Panc1 (cell line): Measurements from ENCODE around the gene TAF11. TPM values are rescaled to one million over a fixed set of nuclear protein-coding genes. Genes with fewer than 3 reads are reported as not detected.

Source experiments
- ATAC-seq: fragments of 200-7000 bp; cut with Tn5 transposase; 2 replicates; pipeline ENCODE4 v1.9.1; 2020; ENCODE audit warnings: mild to moderate bottlenecking, moderate library complexity
- BruUV-seq: library from RNA; stranded (reverse); fragments of 400-500 nt; replicated peaks from 2 replicates; lab custom pipeline; 2021; lab: Mats Ljungman, UMichigan
- CTCF ChIA-PET: fragments of 300-600 bp; sonication (Branson Sonifier 250); formaldehyde crosslinking; loops from one replicate; lab custom pipeline; 2022; ENCODE audit warnings: antibody characterized with exemption; lab: Charles Lee
- POLR2A ChIA-PET: fragments of 300-600 bp; sonication (Branson Sonifier 250); formaldehyde crosslinking; loops from one replicate; lab custom pipeline; 2022; ENCODE audit warnings: antibody characterized with exemption; lab: Charles Lee
- DNase-seq: peaks from one replicate; pipeline ENCODE4 v3.0.0-alpha.2; 2010; ENCODE audit warnings: low read depth, low spot score
- H3K27ac ChIP-seq: 2 replicates; pipeline ENCODE4 v1.5.1; 2011; ENCODE audit warnings: mild to moderate bottlenecking, low read length, inconsistent platforms
- H3K27me3 ChIP-seq: fragments of 200-500 bp; sonication (Bioruptor generic); 2 replicates; pipeline ENCODE4 v1.6.0; 2014; ENCODE audit warnings: low read length, inconsistent platforms; ENCODE audit not compliant: control insufficient read depth, insufficient read depth
- H3K36me3 ChIP-seq: fragments of 200-500 bp; sonication (Bioruptor generic); 2 replicates; pipeline ENCODE4 v1.5.1; 2014; ENCODE audit warnings: inconsistent platforms, mild to moderate bottlenecking, low read length, moderate library complexity; ENCODE audit not compliant: control insufficient read depth, insufficient read depth
- H3K4me1 ChIP-seq: 2 replicates; pipeline ENCODE4 v1.5.1; 2011; ENCODE audit warnings: inconsistent platforms, mild to moderate bottlenecking, low read length, moderate library complexity; ENCODE audit not compliant: control insufficient read depth, insufficient read depth
- H3K4me3 ChIP-seq, 2 experiments: 2 replicates each; pipeline ENCODE4 v1.5.1; 2011 to 2012; ENCODE audit warnings: low read depth in 2 of 2, low read length in 2 of 2, mild to moderate bottlenecking in 2 of 2, inconsistent platforms in 1 of 2, moderate library complexity in 1 of 2
- H3K9me3 ChIP-seq: fragments of 200-500 bp; sonication (Bioruptor generic); 2 replicates; pipeline ENCODE4 v1.5.1; 2014; ENCODE audit warnings: low read depth, mild to moderate bottlenecking, inconsistent platforms, low read length, moderate library complexity; ENCODE audit not compliant: control insufficient read depth, insufficient read depth
- CTCF ChIP-seq: fragments of 450-650 bp; IDR thresholded peaks from 2 replicates; pipeline ENCODE4 v1.5.1; 2017; ENCODE audit warnings: mild to moderate bottlenecking
- POLR2AphosphoS5 ChIP-seq: IDR thresholded peaks from 2 replicates; pipeline ENCODE4 v1.6.1; 2012; ENCODE audit warnings: mild to moderate bottlenecking, low read depth, low read length, moderate library complexity
- SIN3A ChIP-seq: IDR thresholded peaks from 2 replicates; pipeline ENCODE4 v1.6.1; 2012; ENCODE audit warnings: low read depth, mild to moderate bottlenecking, low read length, moderate library complexity, borderline replicate concordance; ENCODE audit not compliant: insufficient read depth
- TCF7L2 ChIP-seq: IDR thresholded peaks from 2 replicates; pipeline ENCODE4 v1.6.1; 2011; ENCODE audit warnings: mild to moderate bottlenecking, low read depth, low read length, inconsistent platforms
- in situ Hi-C: cut with HindIII; loops from 2 replicates; pipeline ENCODE4 v1.10.0; 2016; ENCODE audit warnings: low sequenced_read_pairs, low pct_unique_long_range_greater_than_20kb
- intact Hi-C: fragments of 100-400 bp; cut with micrococcal nuclease; formaldehyde crosslinking; loops from one replicate; pipeline ENCODE4 v1.10.0; 2022; ENCODE audit not compliant: unreplicated experiment
- total RNA-seq: library from RNA; stranded (reverse); gene quantifications from one replicate; pipeline ENCODE4 v1.2.1, GENCODE V29; 2021; ENCODE audit not compliant: unreplicated experiment
- TF ChIP-seq, protein P1 (sequence below), 2 experiments: IDR thresholded peaks; 2 replicates each; pipeline ENCODE4 v1.6.1; 2011 to 2012; ENCODE audit warnings: low read depth in 2 of 2, control low read depth in 1 of 2, low read length in 1 of 2, mild to moderate bottlenecking in 1 of 2, moderate library complexity in 1 of 2; ENCODE audit not compliant: insufficient read depth in 1 of 2

Gene TAF11
- total RNA-seq, 1 experiment from 2014 or later: 25.3 TPM

- in situ Hi-C loops (no loop called here), intact Hi-C loops (no loop called here)
- no TSS peak for BruUV-seq
- TF ChIP-seq SIN3A (no peak), POLR2AphosphoS5 (no peak), TCF7L2 (no peak), CTCF (no peak)
- TF ChIP-seq, protein P1, sequence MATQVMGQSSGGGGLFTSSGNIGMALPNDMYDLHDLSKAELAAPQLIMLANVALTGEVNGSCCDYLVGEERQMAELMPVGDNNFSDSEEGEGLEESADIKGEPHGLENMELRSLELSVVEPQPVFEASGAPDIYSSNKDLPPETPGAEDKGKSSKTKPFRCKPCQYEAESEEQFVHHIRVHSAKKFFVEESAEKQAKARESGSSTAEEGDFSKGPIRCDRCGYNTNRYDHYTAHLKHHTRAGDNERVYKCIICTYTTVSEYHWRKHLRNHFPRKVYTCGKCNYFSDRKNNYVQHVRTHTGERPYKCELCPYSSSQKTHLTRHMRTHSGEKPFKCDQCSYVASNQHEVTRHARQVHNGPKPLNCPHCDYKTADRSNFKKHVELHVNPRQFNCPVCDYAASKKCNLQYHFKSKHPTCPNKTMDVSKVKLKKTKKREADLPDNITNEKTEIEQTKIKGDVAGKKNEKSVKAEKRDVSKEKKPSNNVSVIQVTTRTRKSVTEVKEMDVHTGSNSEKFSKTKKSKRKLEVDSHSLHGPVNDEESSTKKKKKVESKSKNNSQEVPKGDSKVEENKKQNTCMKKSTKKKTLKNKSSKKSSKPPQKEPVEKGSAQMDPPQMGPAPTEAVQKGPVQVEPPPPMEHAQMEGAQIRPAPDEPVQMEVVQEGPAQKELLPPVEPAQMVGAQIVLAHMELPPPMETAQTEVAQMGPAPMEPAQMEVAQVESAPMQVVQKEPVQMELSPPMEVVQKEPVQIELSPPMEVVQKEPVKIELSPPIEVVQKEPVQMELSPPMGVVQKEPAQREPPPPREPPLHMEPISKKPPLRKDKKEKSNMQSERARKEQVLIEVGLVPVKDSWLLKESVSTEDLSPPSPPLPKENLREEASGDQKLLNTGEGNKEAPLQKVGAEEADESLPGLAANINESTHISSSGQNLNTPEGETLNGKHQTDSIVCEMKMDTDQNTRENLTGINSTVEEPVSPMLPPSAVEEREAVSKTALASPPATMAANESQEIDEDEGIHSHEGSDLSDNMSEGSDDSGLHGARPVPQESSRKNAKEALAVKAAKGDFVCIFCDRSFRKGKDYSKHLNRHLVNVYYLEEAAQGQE (IDR thresholded peaks at IDR 0.05; ENCODE audit: insufficient read depth in 1 of 2, low read depth in 2 of 2, low read length in 1 of 2): no peak
- ATAC-seq (no peak), DNase-seq (no peak)
- Histone ChIP-seq H3K4me3 (no peak overlapping the region), H3K27ac (no peak overlapping the region), H3K9me3 (no peaks in the 10 kb centered on the region), H3K36me3 (no peaks in the 10 kb centered on the region), H3K27me3 (no peaks in the 10 kb centered on the region), H3K4me1 (0 out of 2 replicates have a peak, but pooled peaks cover under 1% of the 10 kb centered on the region)
- ChIA-PET POLR2A (interaction anchor here (0.6 kb wide), 1 partner anchor 29 kb away, joined by 3 read pairs; the partner anchor contains the start of gene ANKS1A), CTCF (no interaction called here)
Measured at GRCh38 chr6:34917626-34918285, 29.9 kb upstream of the TAF11 start.

- DNase-seq: no peak
- Histone ChIP-seq H3K27me3 (no peaks in the 10 kb centered on the region), H3K4me1 (0 out of 2 replicates have a peak, but pooled peaks cover 9% of the 10 kb centered on the region), H3K36me3 (no peaks in the 10 kb centered on the region), H3K4me3 (no peak overlapping the region), H3K9me3 (no peaks in the 10 kb centered on the region), H3K27ac (no peak overlapping the region)
- intact Hi-C loops (no loop called here), in situ Hi-C loops (no loop called here)
- ATAC-seq: no peak
- BruUV-seq: no TSS peak
- ChIA-PET CTCF (no interaction called here), POLR2A (no interaction called here)
- TF ChIP-seq, protein P1 (IDR thresholded peaks at IDR 0.05; ENCODE audit: insufficient read depth in 1 of 2, low read depth in 2 of 2, low read length in 1 of 2): no peak
- no peak for TF ChIP-seq CTCF
- no peak for TF ChIP-seq SIN3A
- no peak for TF ChIP-seq TCF7L2
- TF ChIP-seq POLR2AphosphoS5: no peak
Measured at GRCh38 chr6:34916348-34916967, 28.6 kb upstream of the TAF11 start.
